ENCODE data around the gene ERCC1.

ERCC1 gene

DNA sequence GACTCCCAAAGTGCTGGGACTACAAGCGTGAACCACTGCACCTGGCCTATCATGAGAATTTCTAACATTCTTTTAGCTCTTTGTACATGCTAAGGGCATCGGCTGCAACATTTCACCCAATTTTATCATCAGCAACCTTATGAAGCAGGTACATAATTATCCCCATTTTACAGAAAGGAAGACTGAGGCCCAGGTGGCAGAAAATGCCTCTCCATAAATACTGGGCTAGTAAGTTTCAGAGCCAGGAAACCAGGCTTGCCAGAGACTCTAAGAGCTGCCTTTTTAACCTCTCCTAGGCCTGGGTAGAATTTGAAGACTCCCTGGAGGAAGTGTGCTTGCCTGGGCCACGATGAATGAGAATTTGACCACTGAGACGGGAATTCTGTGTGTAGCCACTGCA is 55.6 kb downstream of the ERCC1 start:
- no peak for DNase-seq (ENCODE audit: low spot score)

DNA sequence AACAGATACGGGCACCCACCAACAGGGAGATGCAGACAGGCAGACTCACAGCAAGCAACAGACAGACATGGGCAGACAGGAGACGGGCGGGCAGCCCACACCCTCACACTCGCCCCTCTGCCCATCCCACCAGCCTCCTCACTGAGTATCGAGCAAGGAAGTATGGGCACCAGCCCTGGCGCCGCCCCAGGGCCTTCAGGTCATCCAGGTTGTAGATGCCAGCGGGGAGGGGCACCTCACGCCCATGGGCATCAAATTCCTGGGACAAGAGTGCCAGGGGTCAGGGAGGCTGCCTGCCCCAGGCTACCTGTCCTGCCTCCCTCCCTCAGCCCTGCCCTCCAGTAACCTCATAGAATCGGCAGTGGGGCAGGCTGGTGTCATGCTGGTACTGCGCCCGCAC is 59.0 kb downstream of the ERCC1 start:
- no peak for DNase-seq (ENCODE audit: low spot score)

DNA sequence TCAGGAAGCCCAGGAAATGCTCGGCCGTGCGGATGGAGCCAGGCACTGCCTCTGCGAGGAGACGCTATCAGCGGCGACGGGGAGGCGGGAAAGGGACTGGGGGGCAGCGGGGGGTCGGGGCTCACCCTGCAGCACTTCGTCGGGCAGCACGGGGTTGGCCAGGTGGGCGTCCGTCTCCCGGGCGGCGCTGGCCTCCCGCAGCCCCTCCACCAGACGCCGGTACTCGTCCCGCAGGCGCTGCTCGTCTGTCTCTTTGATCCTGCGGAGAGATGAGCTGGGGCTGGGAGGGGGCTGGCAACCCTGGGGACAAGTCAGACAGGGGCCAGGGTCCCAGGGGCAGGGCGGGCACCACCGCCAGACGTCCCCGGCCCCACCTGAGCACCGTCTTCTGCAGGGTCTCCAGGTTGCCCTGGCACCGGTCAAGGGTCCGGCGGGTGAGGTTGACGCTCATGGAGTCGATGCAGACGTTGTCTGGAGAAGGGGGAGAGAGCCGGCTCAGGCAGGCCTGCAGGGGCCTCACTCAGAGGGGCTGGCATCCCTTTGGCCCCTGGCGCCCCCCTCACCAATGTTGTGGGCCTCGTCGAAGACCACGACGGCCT is 59.8 kb downstream of the ERCC1 start:
- no peak for DNase-seq (ENCODE audit: low spot score)

DNA sequence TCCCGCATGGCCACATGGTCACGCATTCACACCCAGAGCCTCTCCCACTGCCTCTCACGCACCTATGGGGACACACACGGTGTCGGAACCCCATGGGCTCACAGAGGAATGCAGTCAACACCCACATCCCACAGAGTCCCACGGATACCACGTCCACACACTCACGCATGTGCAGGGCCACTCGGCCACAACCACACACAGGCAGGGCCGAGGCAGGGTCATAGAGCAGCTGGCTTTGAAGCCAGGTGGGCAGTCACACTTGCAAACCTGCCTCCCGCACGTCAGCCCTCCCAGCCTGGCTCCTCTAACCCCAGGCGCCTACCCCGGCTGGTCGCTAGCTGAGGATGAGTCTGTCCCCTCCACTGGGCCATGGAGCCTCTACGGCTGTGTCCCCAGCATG is 61.4 kb downstream of the ERCC1 start:
- no peak for DNase-seq (ENCODE audit: low spot score)

- DNase-seq (ENCODE audit: low spot score), result no peak
Measured at GRCh38 chr19:45361608-45362007, 62.1 kb downstream of the ERCC1 start.

DNA sequence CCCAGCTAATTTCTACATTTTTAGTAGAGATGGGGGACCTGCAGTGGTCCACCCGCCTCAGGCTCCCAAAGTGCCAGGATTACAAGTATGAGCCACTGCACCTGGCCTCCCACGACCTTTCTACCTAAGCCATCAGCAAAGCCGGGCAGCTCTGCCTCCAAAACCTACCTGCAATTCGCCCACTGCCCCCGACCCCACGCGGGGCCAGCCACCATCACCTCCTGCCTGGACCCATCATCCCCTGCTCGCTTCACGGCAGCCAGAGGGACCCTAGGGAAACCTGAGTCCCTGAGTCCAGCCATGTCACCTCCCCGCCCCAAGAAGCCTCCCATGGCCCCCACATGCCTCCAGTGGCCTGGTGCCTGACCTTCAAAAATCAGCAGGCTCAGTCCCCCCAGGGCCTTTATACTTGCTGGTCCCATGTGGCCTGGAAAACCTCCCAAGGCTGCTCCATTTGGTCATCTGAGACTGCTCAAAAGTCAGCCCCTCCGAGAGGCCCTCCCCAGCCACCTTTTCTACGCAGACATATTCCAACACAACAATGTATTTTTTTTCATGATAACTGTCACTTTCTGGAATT is 65.4 kb downstream of the ERCC1 start:
- no peak for DNase-seq (ENCODE audit: low spot score)

DNA sequence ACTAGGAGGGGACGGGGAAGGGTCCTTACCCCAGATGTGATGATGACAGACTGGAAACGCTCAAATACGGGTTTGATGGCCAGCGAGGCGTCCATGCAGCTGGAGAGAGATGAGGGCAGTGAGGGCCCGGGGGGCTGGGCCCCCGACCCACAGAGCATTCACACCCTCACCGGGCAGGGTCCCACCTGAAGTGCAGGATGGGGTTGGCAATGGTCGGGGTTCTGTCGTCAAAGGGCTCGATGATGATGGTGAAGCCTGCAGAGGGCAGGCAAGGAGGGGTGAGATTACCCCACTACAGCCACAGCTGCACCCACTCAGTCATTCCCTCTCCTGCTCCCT is 66.3 kb downstream of the ERCC1 start:
- no peak for DNase-seq (ENCODE audit: low spot score)

Small RNAs within 50 kb of the gene (small RNA-seq; reads per million reads assigned to genes)
- gene MIR6088, result 0 reads per million in 2 experiments
